H9 (cell line): ENCODE data around the gene FKBP8. TPM values are rescaled to one million over a fixed set of nuclear protein-coding genes. Genes with fewer than 3 reads are reported as not detected.

Experiments used
- DNase-seq: peaks from one replicate; pipeline ENCODE4 v3.0.0-alpha.2; 2017
- H2AFZ ChIP-seq: one replicate; pipeline ENCODE4 v1.6.1; 2013; ENCODE audit warnings: mild to moderate bottlenecking, low read length, control low read depth, moderate library complexity
- H2AK5ac ChIP-seq: 2 replicates; pipeline ENCODE4 v1.6.1; 2013; ENCODE audit warnings: low read length, control low read depth, mixed read lengths; ENCODE audit not compliant: insufficient read length
- H2BK120ac ChIP-seq: one replicate; pipeline ENCODE4 v1.6.1; 2013; ENCODE audit warnings: low read depth, mild to moderate bottlenecking, low read length, control low read depth, inconsistent platforms; ENCODE audit not compliant: poor library complexity, severe bottlenecking
- H2BK12ac ChIP-seq: 2 replicates; pipeline ENCODE4 v1.6.1; 2013; ENCODE audit warnings: low read length, control low read depth, mixed read lengths, low read depth; ENCODE audit not compliant: insufficient read length
- H2BK15ac ChIP-seq: 2 replicates; pipeline ENCODE4 v1.6.1; 2013; ENCODE audit warnings: low read depth, low read length, control low read depth
- H2BK20ac ChIP-seq: one replicate; pipeline ENCODE4 v1.6.1; 2013; ENCODE audit warnings: low read depth, mild to moderate bottlenecking, low read length, control low read depth, inconsistent platforms; ENCODE audit not compliant: poor library complexity, severe bottlenecking
- H2BK5ac ChIP-seq: 2 replicates; pipeline ENCODE4 v1.6.1; 2013; ENCODE audit warnings: low read length, control low read depth, mixed read lengths; ENCODE audit not compliant: insufficient read length
- H3K14ac ChIP-seq: 2 replicates; pipeline ENCODE4 v1.6.1; 2013; ENCODE audit warnings: low read length, control low read depth; ENCODE audit not compliant: insufficient read depth
- H3K18ac ChIP-seq: 2 replicates; pipeline ENCODE4 v1.6.1; 2013; ENCODE audit warnings: low read depth, mild to moderate bottlenecking, mixed read lengths, low read length, control low read depth; ENCODE audit not compliant: insufficient read length
- H3K23ac ChIP-seq: 2 replicates; pipeline ENCODE4 v1.6.1; 2013; ENCODE audit warnings: low read length, control low read depth, mixed read lengths, low read depth; ENCODE audit not compliant: insufficient read length
- H3K23me2 ChIP-seq: 2 replicates; pipeline ENCODE4 v1.6.1; 2013; ENCODE audit warnings: low read depth, mild to moderate bottlenecking, mixed read lengths, low read length, control low read depth; ENCODE audit not compliant: insufficient read length, poor library complexity, severe bottlenecking
- H3K27ac ChIP-seq: 2 replicates; pipeline ENCODE4 v1.5.1; 2013; ENCODE audit warnings: low read length, control low read depth, mixed read lengths, low read depth; ENCODE audit not compliant: insufficient read length
- H3K27me3 ChIP-seq: 2 replicates; pipeline ENCODE4 v1.6.1; 2013; ENCODE audit warnings: low read length, control low read depth, inconsistent platforms; ENCODE audit not compliant: insufficient read depth
- H3K4ac ChIP-seq: 2 replicates; pipeline ENCODE4 v1.6.1; 2013; ENCODE audit warnings: low read depth, mild to moderate bottlenecking, control low read depth, inconsistent platforms, low read length, moderate library complexity
- H3K4me1 ChIP-seq: 2 replicates; pipeline ENCODE4 v1.6.1; 2013; ENCODE audit warnings: low read length, control low read depth, inconsistent platforms; ENCODE audit not compliant: insufficient read depth
- H3K4me2 ChIP-seq: 2 replicates; pipeline ENCODE4 v1.6.1; 2013; ENCODE audit warnings: low read length, control low read depth, mixed read lengths; ENCODE audit not compliant: insufficient read length, insufficient read depth
- H3K56ac ChIP-seq: 2 replicates; pipeline ENCODE4 v1.6.1; 2013; ENCODE audit warnings: low read depth, mild to moderate bottlenecking, mixed read lengths, low read length, control low read depth; ENCODE audit not compliant: insufficient read length
- H3K79me1 ChIP-seq: 2 replicates; pipeline ENCODE4 v1.6.1; 2013; ENCODE audit warnings: low read depth, mild to moderate bottlenecking, moderate library complexity, low read length, control low read depth, inconsistent platforms; ENCODE audit not compliant: insufficient read depth, poor library complexity, severe bottlenecking
- H3K79me2 ChIP-seq: 2 replicates; pipeline ENCODE4 v1.6.1; 2013; ENCODE audit warnings: low read length, control low read depth, inconsistent platforms; ENCODE audit not compliant: insufficient read depth
- H3K9ac ChIP-seq: 2 replicates; pipeline ENCODE4 v1.6.1; 2013; ENCODE audit warnings: low read length, control low read depth, mixed read lengths; ENCODE audit not compliant: insufficient read length; ENCODE audit errors: extremely low read depth
- H3K9me3 ChIP-seq: one replicate; pipeline ENCODE4 v1.6.1; 2013; ENCODE audit warnings: low read depth, low read length, inconsistent platforms; ENCODE audit not compliant: control insufficient read depth
- H3T11ph ChIP-seq: one replicate; pipeline ENCODE4 v1.6.1; 2013; ENCODE audit warnings: mild to moderate bottlenecking, low read length, control low read depth, inconsistent platforms
- H4K20me1 ChIP-seq: one replicate; pipeline ENCODE4 v1.6.1; 2013; ENCODE audit not compliant: control insufficient read depth, insufficient read length, insufficient read depth
- H4K5ac ChIP-seq: 2 replicates; pipeline ENCODE4 v1.6.1; 2013; ENCODE audit warnings: low read depth, mild to moderate bottlenecking, mixed read lengths, low read length, control low read depth; ENCODE audit not compliant: insufficient read length
- H4K8ac ChIP-seq: replicated peaks from 2 replicates; pipeline ENCODE4 v1.6.1; 2013; ENCODE audit warnings: low read length, control low read depth, mixed read lengths, low read depth; ENCODE audit not compliant: insufficient read length
- H4K91ac ChIP-seq: 2 replicates; pipeline ENCODE4 v1.6.1; 2013; ENCODE audit warnings: low read depth, mild to moderate bottlenecking, moderate library complexity, mixed read lengths, low read length, control low read depth; ENCODE audit not compliant: insufficient read length
- H3K27ac Mint-ChIP-seq, 3 experiments: 2 replicates in 2 of 3; 3 replicates in 1 of 3; pipeline ENCODE4 v1.8.0; 2020 to 2021; ENCODE audit warnings: mixed read lengths in 3 of 3, mild to moderate bottlenecking in 1 of 3, moderate library complexity in 1 of 3
- H3K27me3 Mint-ChIP-seq: 2 replicates; pipeline ENCODE4 v1.8.0; 2021; ENCODE audit warnings: low read depth, mild to moderate bottlenecking, moderate library complexity, mixed read lengths
- H3K36me3 Mint-ChIP-seq, 3 experiments: 2 replicates in 2 of 3; 3 replicates in 1 of 3; pipeline ENCODE4 v1.8.0; 2020 to 2021; ENCODE audit warnings: low read depth in 3 of 3, mixed read lengths in 3 of 3; ENCODE audit not compliant: insufficient read depth in 1 of 3
- H3K4me1 Mint-ChIP-seq, 2 experiments: 2 replicates each; pipeline ENCODE4 v1.8.0; 2020; ENCODE audit warnings: mixed read lengths in 2 of 2
- H3K4me3 Mint-ChIP-seq, 2 experiments: 2 replicates in 1 of 2; 3 replicates in 1 of 2; pipeline ENCODE4 v1.8.0; 2020 to 2021; ENCODE audit warnings: mild to moderate bottlenecking in 2 of 2, mixed read lengths in 2 of 2, moderate library complexity in 1 of 2
- H3K9me3 Mint-ChIP-seq, 2 experiments: 2 replicates in 1 of 2; 3 replicates in 1 of 2; pipeline ENCODE4 v1.8.0; 2020; ENCODE audit warnings: mild to moderate bottlenecking in 2 of 2, mixed read lengths in 2 of 2, moderate library complexity in 1 of 2
- CTCF ChIP-seq: fragments of 200-600 bp; sonication (generic); conservative IDR thresholded peaks from 3 replicates; pipeline ENCODE4 v1.8.0; 2021; ENCODE audit warnings: antibody characterized with exemption, mild to moderate bottlenecking
- WGBS: extraction: QIAGEN DNeasy Blood & Tissue Kit; methylation state at CpG from one replicate; pipeline ENCODE4 v1.1.7; 2013; ENCODE audit warnings: missing lambda C conversion rate, low lambda C conversion rate, mixed read lengths; ENCODE audit not compliant: insufficient read length; ENCODE audit errors: extremely low coverage; 5-methylcytosine and 5-hydroxymethylcytosine counted together
- total RNA-seq: library from RNA; stranded (reverse); gene quantifications from 2 replicates; pipeline ENCODE4 v1.2.1, GENCODE V29; 2021

Gene FKBP8
- total RNA-seq, 1 experiment from 2014 or later = 308 TPM

- Histone ChIP-seq H3K4me2 (no peak overlapping the region), H3K56ac (no peak overlapping the region), H4K5ac (no peak overlapping the region), H3K18ac (no peak overlapping the region), H4K91ac (no peak overlapping the region), H3K23me2 (peaks cover 7% of the 10 kb centered on the region), H2AFZ (no peak overlapping the region), H3K9me3 (no peaks in the 10 kb centered on the region), H3K4ac (no peak overlapping the region), H3K4me1 (peaks cover 3% of the 10 kb centered on the region; the same call in 1 of the 2 replicates), H4K20me1 (no peaks in the 10 kb centered on the region), H3K9ac (no peak overlapping the region), H2BK15ac (no peak overlapping the region), H2BK5ac (no peak overlapping the region), H2BK120ac (no peak overlapping the region), H3K14ac (no peak overlapping the region), H2BK12ac (no peak overlapping the region), H3T11ph (no peak overlapping the region), H2BK20ac (no peak overlapping the region), H2AK5ac (no peak overlapping the region), H3K79me1 (peaks cover 4% of the 10 kb centered on the region), H3K27me3 (no peaks in the 10 kb centered on the region), H4K8ac (no peak overlapping the region), H3K79me2 (peaks cover 15% of the 10 kb centered on the region), H3K23ac (no peak overlapping the region), H3K27ac (no peak overlapping the region)
- no peak for DNase-seq
- Mint-ChIP-seq H3K27me3 (no peaks in the 10 kb centered on the region), H3K4me3 (no peak overlapping the region), H3K4me1 (peaks cover 24 to 28% of the 10 kb centered on the region in 2 experiments), H3K27ac (peak overlapping the region in 1 of 3 experiments; percentile 75; a peak in 1 of 7 replicates), H3K36me3 (no peaks in the 10 kb centered on the region), H3K9me3 (no peaks in the 10 kb centered on the region)
- no CpG with 5 or more reads among the region's 5 CpGs for WGBS
- TF ChIP-seq CTCF = no peak
Measured at GRCh38 chr19:18515959-18516358, 27.4 kb downstream of the FKBP8 start.
